HG03139 (cell line): ENCODE results near the gene MOB4.
A peak's percentile ranks its signal among the peaks of the same experiment; 100 is the strongest.
"Not testable (repeated sequence)": the region's sequence is repeated elsewhere in the genome, so short reads cannot be mapped to it uniquely, and the experiment has no call there.

Experiments
- ATAC-seq: cut with Tn5 transposase; IDR thresholded peaks from one replicate; pipeline ENCODE4 v1.9.1; 2021; ENCODE audit not compliant: unreplicated experiment

The MOB4 gene

GRCh38 chr2:197513915-197514314, 2.0 kb upstream of the MOB4 start:
- ATAC-seq, result no peak

- no peak for ATAC-seq
Observed at GRCh38 chr2:197514754-197515153, 1.1 kb upstream of the MOB4 start.

- ATAC-seq, result no peak
Observed at GRCh38 chr2:197515315-197515738, 539 bp upstream of the MOB4 start.

- ATAC-seq, result peak; percentile 9
Observed at GRCh38 chr2:197516393-197516761, 511 bp downstream of the MOB4 start.

GRCh38 chr2:197517150-197517549, 1.3 kb downstream of the MOB4 start:
- no peak for ATAC-seq

- ATAC-seq, result no peak
Observed at GRCh38 chr2:197538412-197538811, 22.5 kb downstream of the MOB4 start.

- ATAC-seq, result no peak
Observed at GRCh38 chr2:197539734-197540133, 23.9 kb downstream of the MOB4 start.

- no peak for ATAC-seq
Observed at GRCh38 chr2:197543206-197543605, 27.3 kb downstream of the MOB4 start.

GRCh38 chr2:197547163-197547900, 31.5 kb downstream of the MOB4 start:
- no peak for ATAC-seq

GRCh38 chr2:197548582-197548981, 32.7 kb downstream of the MOB4 start:
- no peak for ATAC-seq

- ATAC-seq, result peak; percentile 66
Observed at GRCh38 chr2:197551260-197551659, 35.4 kb downstream of the MOB4 start.

- no peak for ATAC-seq
Observed at GRCh38 chr2:197555467-197555866, 39.6 kb downstream of the MOB4 start.

- ATAC-seq, result no peak
Observed at GRCh38 chr2:197556456-197556855, 40.6 kb downstream of the MOB4 start.

- no peak for ATAC-seq
Observed at GRCh38 chr2:197558393-197558792, 42.5 kb downstream of the MOB4 start.

GRCh38 chr2:197559681-197560080, 43.8 kb downstream of the MOB4 start:
- no peak for ATAC-seq

GRCh38 chr2:197560146-197560665, 44.3 kb downstream of the MOB4 start:
- ATAC-seq, result no peak

GRCh38 chr2:197571627-197572271, 55.9 kb downstream of the MOB4 start:
- ATAC-seq, result no peak

- no peak for ATAC-seq
Observed at GRCh38 chr2:197573608-197574007, 57.7 kb downstream of the MOB4 start.

GRCh38 chr2:197575987-197576386, 60.1 kb downstream of the MOB4 start:
- no peak for ATAC-seq

GRCh38 chr2:197576631-197577030, 60.8 kb downstream of the MOB4 start:
- ATAC-seq, result no peak

- ATAC-seq, result no peak
Observed at GRCh38 chr2:197577446-197577845, 61.6 kb downstream of the MOB4 start.

GRCh38 chr2:197578294-197578693, 62.4 kb downstream of the MOB4 start:
- not testable (repeated sequence) for ATAC-seq
